Measurements from ENCODE around the gene ERBB3. TPM values are rescaled to one million over a fixed set of nuclear protein-coding genes. Genes with fewer than 3 reads are reported as not detected.

The ERBB3 gene
- polyA plus RNA-seq, 1 of the 3 experiments (the other 2 are of a cell fraction): 1.4 TPM

- Histone ChIP-seq H3K27me3 (ENCODE audit: insufficient read depth) (no peaks in the 10 kb centered on the region), H3F3A (replicated peaks; ENCODE audit: insufficient read depth) (peaks cover 5% of the 10 kb centered on the region), H3K9me2 (no peaks in the 10 kb centered on the region), H3K4me2 (no peak overlapping the region), H3K4me1 (ENCODE audit: control insufficient read depth in 1 of 2, insufficient read depth in 2 of 2, low read depth in 1 of 2, low read length in 1 of 2) (no peaks in the 10 kb centered on the region), H3K36me3 (replicated peaks in 1 of 2; ENCODE audit: control insufficient read depth in 1 of 2, insufficient read depth in 2 of 2, low read length in 1 of 2) (peaks cover 56 to 60% of the 10 kb centered on the region in 2 experiments), H3K9me3 (no peaks in the 10 kb centered on the region), H3K27ac (ENCODE audit: low read depth in 2 of 2, low read length in 1 of 2) (no peak overlapping the region), H3K4me3 (ENCODE audit: low read depth in 2 of 2, low read length in 1 of 2) (no peak overlapping the region), H3K79me2 (ENCODE audit: insufficient read depth) (no peaks in the 10 kb centered on the region; the same call in 1 of the 2 replicates), H3K9ac (no peak overlapping the region), H4K20me1 (ENCODE audit: insufficient read depth) (no peaks in the 10 kb centered on the region), H2AFZ (ENCODE audit: low read depth) (no peak overlapping the region)
- ChIA-PET CTCF (interaction anchor here (1.0 to 3.4 kb wide), 4 partner anchors 8 to 52 kb away, joined by 3 to 15 read pairs (median 4); partner anchors contain the start of genes MYL6B and SMARCC2), POLR2A (interaction anchor here (1.1 kb wide), 1 partner anchor 10 kb away, joined by 4 read pairs; the partner anchor contains the start of gene ESYT1)
- TF ChIP-seq MAX (IDR thresholded peaks at IDR 0.05; ENCODE audit: low read depth) (no peak), REST (IDR thresholded peaks at IDR 0.05; ENCODE audit: low read depth, low read length) (no peak), GABPA (IDR thresholded peaks at IDR 0.05; ENCODE audit: low read depth) (no peak), PBX3 (IDR thresholded peaks at IDR 0.05) (no peak), MXI1 (IDR thresholded peaks at IDR 0.05; ENCODE audit: low read depth, low read length) (no peak), JUND (IDR thresholded peaks at IDR 0.05) (no peak), MEF2A (IDR thresholded peaks at IDR 0.05; ENCODE audit: borderline replicate concordance, low read depth) (no peak), YY1 (IDR thresholded peaks at IDR 0.05; ENCODE audit: low read depth) (no peak), SMC3 (IDR thresholded peaks at IDR 0.05; ENCODE audit: low read depth, low read length) (no peak), RFX5 (IDR thresholded peaks at IDR 0.05; ENCODE audit: low read length) (no peak), ELF1 (IDR thresholded peaks at IDR 0.05) (no peak), GATA2 (CRISPR knock-in tag; IDR thresholded peaks at IDR 0.05) (no peak), USF2 (IDR thresholded peaks at IDR 0.05; ENCODE audit: borderline replicate concordance, low read depth, low read length) (no peak), CTCF (IDR thresholded peaks at IDR 0.05) (no peak), FOXM1 (IDR thresholded peaks at IDR 0.05; ENCODE audit: low read depth) (no peak)
- no peak for DNase-seq
- 97% methylated on average over 11 of the region's 14 CpGs for WGBS (ENCODE audit: low lambda C conversion rate)
Observed at GRCh38 chr12:56137853-56138571, 58.0 kb downstream of the ERBB3 start.

Measured in SK-N-SH (cell line).